Measurements from ENCODE around the gene CNPY4. TPM values are rescaled to one million over a fixed set of nuclear protein-coding genes. Genes with fewer than 3 reads are reported as not detected.

CNPY4 gene
- polyA plus RNA-seq, 3 donors, result 6.2 to 6.8 (median 6.2) TPM

- H3K27me3 ChIP-seq (ENCODE audit: control insufficient read depth in 2 of 2, insufficient read depth in 2 of 2, low read length in 2 of 2), result no peaks in the 10 kb centered on the region
- no peaks in the 10 kb centered on the region for H3K9me3 ChIP-seq (replicated peaks in 1 of 2; ENCODE audit: control insufficient read depth in 1 of 2, insufficient read depth in 1 of 2, low read length in 2 of 2)
- intact Hi-C loops (cut with micrococcal nuclease), result loop anchor here in 1 of 2 donors (2.0 to 10.0 kb wide), 2 partner anchors 28 to 206 kb away; partner anchors contain the start of genes GPC2, PILRB and STAG3
- H3K4me1 ChIP-seq (ENCODE audit: control insufficient read depth in 1 of 2, insufficient read depth in 2 of 2, low read length in 2 of 2), result peaks cover 55 to 65% of the 10 kb centered on the region in 2 donors
- TF ChIP-seq CTCF (IDR thresholded peaks at IDR 0.05), result no peak
- 0% methylated on average over 23 of the region's 46 CpGs for WGBS (ENCODE audit: insufficient coverage)
- H3K79me2 ChIP-seq (ENCODE audit: insufficient read depth, low read length), result peaks cover 51% of the 10 kb centered on the region
- H3K4me1 Mint-ChIP-seq, result peaks cover 59% of the 10 kb centered on the region
- H3K27ac Mint-ChIP-seq, result peak within 1 kb of the TSS; percentile 92 to 98 (median 95)
- peaks cover 12% of the 10 kb centered on the region for H4K20me1 ChIP-seq (ENCODE audit: insufficient read depth, low read length)
- H3K27ac ChIP-seq (ENCODE audit: low read depth in 1 of 2, low read length in 2 of 2), result peak within 1 kb of the TSS; percentile 75 to 97
- H3K4me3 ChIP-seq (replicated peaks in 1 of 3; ENCODE audit: low read depth in 2 of 3, low read length in 3 of 3), result peak within 1 kb of the TSS; percentile 83 to 100 (median 97)
- peaks cover 0 to 6% (median 0%) of the 10 kb centered on the region in 7 donors for H3K9me3 Mint-ChIP-seq
- DNase-seq, result peak; percentile 98 to 99 (median 99)
- H2AFZ ChIP-seq (ENCODE audit: insufficient read depth, low read depth, low read length, poor library complexity, severe bottlenecking), result peak within 1 kb of the TSS; percentile 99
- no peaks in the 10 kb centered on the region for H3K27me3 Mint-ChIP-seq (ENCODE audit: low read depth in 3 of 3)
- H3K36me3 ChIP-seq (replicated peaks in 1 of 2; ENCODE audit: control insufficient read depth in 1 of 2, insufficient read depth in 2 of 2, low read length in 2 of 2), result peaks cover 7 to 8% of the 10 kb centered on the region in 2 donors
- peak within 1 kb of the TSS; percentile 98 for H3K4me2 ChIP-seq (replicated peaks; ENCODE audit: extremely low read depth, low read length, poor library complexity, severe bottlenecking)
- H3K4me3 Mint-ChIP-seq, result peak within 1 kb of the TSS; percentile 94 to 95
- H3K9ac ChIP-seq (ENCODE audit: insufficient read depth, low read length, poor library complexity, severe bottlenecking), result peak within 1 kb of the TSS; percentile 90
- peaks cover 18 to 30% of the 10 kb centered on the region in 2 donors for H3K36me3 Mint-ChIP-seq
These were observed 29.3 kb downstream of the CNPY4 start, which contains the start of gene LAMTOR4 for GRCh38 chr7:100148559-100149328. LAMTOR4 (plus strand) TSS chr7:100148918; CDS start chr7:100148973, 55 bp downstream.

GRCh38 chr7:100152404-100152803 lies 33.0 kb downstream of the CNPY4 start:
- Histone ChIP-seq H3K9ac (ENCODE audit: insufficient read depth, low read length, poor library complexity, severe bottlenecking) (no peak overlapping the region), H3K27ac (ENCODE audit: low read depth in 1 of 2, low read length in 2 of 2) (peak overlapping the region; percentile 51 to 55), H3K4me2 (replicated peaks; ENCODE audit: extremely low read depth, low read length, poor library complexity, severe bottlenecking) (peak overlapping the region; percentile 58), H2AFZ (ENCODE audit: insufficient read depth, low read depth, low read length, poor library complexity, severe bottlenecking) (no peak overlapping the region), H3K79me2 (ENCODE audit: insufficient read depth, low read length) (peaks cover 87% of the 10 kb centered on the region), H4K20me1 (ENCODE audit: insufficient read depth, low read length) (peaks cover 49% of the 10 kb centered on the region), H3K36me3 (replicated peaks in 1 of 2; ENCODE audit: control insufficient read depth in 1 of 2, insufficient read depth in 2 of 2, low read length in 2 of 2) (peaks cover 36 to 38% of the 10 kb centered on the region in 2 donors), H3K27me3 (ENCODE audit: control insufficient read depth in 2 of 2, insufficient read depth in 2 of 2, low read length in 2 of 2) (no peaks in the 10 kb centered on the region), H3K4me1 (ENCODE audit: control insufficient read depth in 1 of 2, insufficient read depth in 2 of 2, low read length in 2 of 2) (peaks cover 78 to 96% of the 10 kb centered on the region in 2 donors), H3K9me3 (replicated peaks in 1 of 2; ENCODE audit: control insufficient read depth in 1 of 2, insufficient read depth in 1 of 2, low read length in 2 of 2) (no peaks in the 10 kb centered on the region), H3K4me3 (replicated peaks in 1 of 3; ENCODE audit: low read depth in 2 of 3, low read length in 3 of 3) (peak overlapping the region in 1 of 3 experiments; percentile 61)
- Mint-ChIP-seq H3K4me1 (peaks cover 76% of the 10 kb centered on the region), H3K4me3 (peak overlapping the region; percentile 20 to 78), H3K36me3 (peaks cover 47 to 66% of the 10 kb centered on the region in 2 donors), H3K27me3 (ENCODE audit: low read depth in 3 of 3) (no peaks in the 10 kb centered on the region), H3K9me3 (peaks cover 0 to 3% (median 0%) of the 10 kb centered on the region in 7 donors), H3K27ac (peak overlapping the region; percentile 86 to 96 (median 91))
- TF ChIP-seq CTCF (IDR thresholded peaks at IDR 0.05), result no peak
- DNase-seq, result peak; percentile 72 to 86 (median 86)
- intact Hi-C loops (cut with micrococcal nuclease), result no loop called here
